NCI-H2196 treated with DMSO at 0.1 percent for 48 hours (cell line): Measurements from ENCODE around the gene LYPD6B.
A peak's percentile ranks its signal among the peaks of the same experiment; 100 is the strongest.

Experiments
- DNase-seq: peaks from one replicate; lab custom pipeline; 2025; ENCODE audit not compliant: unreplicated experiment; lab: John Stamatoyannopoulos, UW

Gene LYPD6B

GRCh38 chr2:149070681-149071320 is 32.3 kb downstream of the LYPD6B start:
- no peak for DNase-seq

- DNase-seq = no peak
Observed at GRCh38 chr2:149075105-149075504, 36.6 kb downstream of the LYPD6B start.

DNA sequence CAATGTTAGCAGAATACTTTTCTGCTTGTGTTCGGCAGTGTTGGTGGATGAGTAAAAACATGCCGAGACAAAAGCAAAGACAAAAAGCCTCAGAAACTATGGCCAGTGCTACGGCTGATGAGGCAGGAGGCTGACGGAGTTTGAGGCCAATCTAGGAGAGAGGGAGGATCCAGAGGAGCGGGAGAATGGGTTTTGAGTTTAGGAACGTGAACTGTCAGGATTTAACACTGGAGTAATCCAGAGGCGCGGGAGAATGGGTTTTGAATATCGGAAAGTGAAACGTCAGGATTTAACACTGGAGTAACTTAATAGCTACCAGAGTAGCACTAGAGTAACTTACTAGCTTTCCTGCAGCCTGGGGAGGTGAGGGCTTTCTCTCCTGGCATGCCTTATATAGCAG is 37.4 kb downstream of the LYPD6B start:
- DNase-seq = no peak

- no peak for DNase-seq
Observed at GRCh38 chr2:149076863-149077412, 38.4 kb downstream of the LYPD6B start.

DNA sequence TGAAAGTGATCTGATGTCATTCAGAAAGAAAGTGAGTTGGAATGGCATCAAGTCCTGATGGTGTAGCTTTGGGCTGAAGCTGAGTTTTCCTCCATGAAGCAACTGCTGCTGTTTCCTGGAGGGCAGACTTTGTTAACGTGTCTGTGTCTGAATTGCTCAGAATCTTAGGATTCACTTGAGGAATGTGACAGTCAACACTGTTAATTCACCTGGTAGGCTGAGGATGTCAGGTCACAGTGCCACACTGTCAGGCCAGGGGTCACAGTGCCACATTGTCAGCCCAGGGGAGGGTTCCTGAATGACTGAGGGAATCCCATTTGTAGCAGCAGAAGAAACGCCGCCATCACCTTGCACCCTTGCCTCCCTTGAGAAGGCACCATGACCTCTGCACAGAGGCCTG is 39.4 kb downstream of the LYPD6B start:
- no peak for DNase-seq

DNA sequence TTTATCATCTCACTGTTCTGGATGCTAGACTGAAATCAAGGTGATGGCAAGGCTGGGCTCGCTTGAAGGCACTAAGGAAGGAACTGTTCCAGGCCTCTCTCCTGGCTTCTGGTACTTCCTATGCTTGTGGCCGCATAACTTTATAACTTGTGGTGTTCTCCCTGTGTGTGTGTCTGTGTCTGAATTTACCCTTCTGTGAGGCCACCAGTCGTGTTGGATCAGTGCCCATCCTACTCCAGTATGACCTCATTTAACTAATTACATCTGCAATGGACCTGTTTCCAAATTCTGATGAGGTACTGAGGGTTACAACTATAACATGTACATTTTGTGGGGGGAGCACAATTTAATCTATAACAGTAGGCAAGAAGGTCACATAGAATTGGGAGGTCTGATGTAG is 41.6 kb downstream of the LYPD6B start:
- DNase-seq = no peak

DNA sequence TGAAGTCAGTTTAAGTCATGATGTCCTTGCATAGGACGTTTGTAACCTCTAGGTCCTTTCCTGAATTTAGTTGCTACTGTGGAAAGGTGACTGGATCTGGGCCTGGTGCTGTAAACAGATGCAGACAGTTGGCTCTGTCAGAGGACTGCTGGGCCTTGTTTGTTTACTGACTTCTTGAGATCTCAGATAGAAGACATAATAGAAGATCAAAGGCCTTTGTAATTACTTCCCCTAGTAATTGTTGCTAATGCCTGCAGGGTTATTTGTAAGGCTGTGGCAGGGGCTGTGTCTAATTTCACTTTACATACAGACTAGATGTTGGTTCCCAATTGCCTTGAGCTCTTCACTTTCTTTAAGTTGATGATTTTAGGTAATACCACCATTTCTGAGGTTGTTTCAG is 42.5 kb downstream of the LYPD6B start:
- DNase-seq = peak; percentile 53

DNA sequence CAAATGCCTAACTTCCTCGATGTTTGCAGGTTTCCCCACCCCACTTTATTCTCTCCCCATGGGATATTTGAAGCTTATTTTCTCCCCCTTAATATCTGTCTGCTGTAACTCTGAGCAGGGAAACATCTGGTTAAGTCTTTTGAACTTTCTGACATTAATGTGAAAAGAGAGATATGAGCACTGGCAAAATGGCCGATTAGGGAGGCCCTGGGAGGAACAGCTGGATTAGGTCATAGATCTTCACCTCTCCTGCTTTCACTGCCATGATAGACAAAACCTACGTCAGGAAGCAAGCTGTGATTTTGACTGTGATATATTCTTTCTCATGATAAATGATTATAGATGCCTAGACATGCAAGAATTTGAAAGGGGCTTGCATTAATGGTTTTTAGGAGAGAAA is 43.6 kb downstream of the LYPD6B start:
- no peak for DNase-seq

DNA sequence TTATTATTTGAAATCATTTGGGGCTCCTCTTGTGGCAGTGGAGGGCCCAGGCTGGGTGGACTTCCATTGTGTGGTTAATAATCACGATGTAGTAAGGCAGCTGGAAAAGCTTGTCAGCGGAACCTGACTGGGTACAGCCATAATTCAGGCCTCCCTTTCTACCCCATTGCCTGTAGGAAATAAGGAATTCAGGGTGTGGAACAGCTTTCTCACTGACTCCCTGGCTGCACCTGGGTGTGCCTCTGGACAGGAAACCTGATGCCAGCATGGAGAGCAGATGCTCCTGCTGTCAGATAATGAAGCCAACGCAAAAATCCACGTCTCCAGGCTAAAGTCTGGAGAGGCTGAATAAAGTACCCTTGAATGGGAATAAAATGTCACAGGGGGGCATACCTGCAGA is 44.2 kb downstream of the LYPD6B start:
- DNase-seq = peak; percentile 13

- no peak for DNase-seq
Observed at GRCh38 chr2:149084924-149085795, 46.7 kb downstream of the LYPD6B start.

- no peak for DNase-seq
Observed at GRCh38 chr2:149087751-149088150, 49.3 kb downstream of the LYPD6B start.

DNA sequence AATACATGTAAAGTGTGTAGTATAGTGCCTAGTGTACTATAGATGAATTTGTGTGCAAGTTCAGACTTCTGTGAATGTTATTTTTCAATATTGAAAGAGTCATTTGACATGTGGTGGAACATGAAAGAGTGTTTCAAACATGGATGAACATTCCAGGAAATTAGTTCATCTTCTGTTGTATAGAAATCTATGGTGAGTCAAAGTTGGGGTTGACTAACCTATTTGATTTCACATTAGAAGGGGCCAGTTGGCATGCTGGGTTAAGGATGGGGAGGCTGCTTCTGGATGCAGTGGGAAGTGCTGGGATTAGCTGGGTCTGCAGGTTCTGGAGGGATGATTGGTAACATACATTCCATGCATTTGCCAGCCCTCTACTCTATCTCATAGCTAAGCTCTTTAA is 50.6 kb downstream of the LYPD6B start:
- DNase-seq = no peak

DNA sequence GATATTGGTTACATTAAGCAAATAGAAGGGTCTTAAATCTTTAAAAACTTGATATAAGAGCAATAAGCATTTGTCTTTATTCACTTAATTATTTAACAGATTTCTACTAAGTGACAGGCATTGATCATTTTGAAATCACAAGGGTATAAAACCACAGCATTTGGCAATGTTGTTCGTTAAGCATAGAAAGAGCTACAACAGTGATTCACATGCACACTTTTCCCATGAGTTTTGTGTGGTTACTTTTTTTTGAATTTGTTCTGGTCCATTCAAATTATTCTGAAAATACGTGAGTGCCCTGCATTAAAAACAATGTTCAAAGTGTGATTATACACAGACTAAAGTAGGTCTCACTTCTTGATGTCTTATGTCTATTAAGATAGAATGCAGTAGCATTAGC is 52.2 kb downstream of the LYPD6B start:
- no peak for DNase-seq

DNA sequence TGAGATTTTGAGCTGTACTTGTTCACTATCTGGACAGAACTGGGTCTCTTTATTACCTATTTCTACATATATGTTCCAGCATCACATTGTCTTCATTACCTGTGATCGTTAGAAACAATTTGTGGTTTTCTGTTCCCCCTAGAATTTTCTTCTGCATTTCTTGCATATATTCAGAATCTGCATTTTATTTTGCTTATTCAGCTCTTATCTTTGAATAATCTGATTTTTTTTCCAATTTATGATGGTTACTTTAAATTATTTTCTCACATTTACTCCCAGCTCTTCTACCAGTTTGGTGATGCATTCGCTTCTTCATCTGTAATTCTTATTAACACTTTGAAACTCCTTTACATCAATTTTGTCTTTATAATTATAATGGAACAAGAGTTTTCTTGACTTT is 55.1 kb downstream of the LYPD6B start:
- no peak for DNase-seq

DNA sequence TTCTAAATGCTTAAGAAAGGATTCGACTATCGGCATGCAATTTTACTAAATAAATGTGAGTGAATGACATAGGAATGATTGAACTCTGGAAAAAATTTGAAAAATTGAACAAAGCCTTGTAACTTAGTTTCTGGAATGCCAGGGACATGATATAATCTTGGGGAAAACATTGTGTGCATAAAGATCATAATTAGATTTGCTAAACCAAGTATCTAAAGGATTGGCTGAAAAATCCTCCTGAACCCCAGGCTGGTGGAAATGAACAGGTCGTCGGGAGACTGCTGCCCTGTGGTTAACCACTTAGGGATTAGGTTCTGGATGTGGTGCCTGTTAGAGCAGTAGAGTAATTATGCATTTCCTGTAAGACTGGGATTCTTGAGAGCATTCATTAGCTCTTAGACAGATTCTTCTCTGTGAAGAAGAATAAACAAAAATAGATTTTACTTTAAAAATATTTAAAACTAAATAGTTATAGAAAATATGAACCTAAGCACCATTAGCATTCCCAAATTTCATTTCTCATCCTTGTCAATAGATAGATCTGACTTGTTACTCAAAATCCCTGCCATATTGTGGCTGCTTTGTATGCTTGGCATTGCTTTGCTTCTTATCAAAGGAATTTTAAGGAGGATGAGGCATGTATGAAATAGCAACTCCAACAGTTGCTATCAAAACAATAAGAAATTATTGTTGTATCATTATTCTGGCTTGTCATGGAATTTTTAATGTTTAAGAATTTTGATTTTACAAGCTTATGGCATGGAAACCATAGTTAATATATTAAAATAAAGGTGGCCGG is 55.9 kb downstream of the LYPD6B start:
- DNase-seq = no peak

DNA sequence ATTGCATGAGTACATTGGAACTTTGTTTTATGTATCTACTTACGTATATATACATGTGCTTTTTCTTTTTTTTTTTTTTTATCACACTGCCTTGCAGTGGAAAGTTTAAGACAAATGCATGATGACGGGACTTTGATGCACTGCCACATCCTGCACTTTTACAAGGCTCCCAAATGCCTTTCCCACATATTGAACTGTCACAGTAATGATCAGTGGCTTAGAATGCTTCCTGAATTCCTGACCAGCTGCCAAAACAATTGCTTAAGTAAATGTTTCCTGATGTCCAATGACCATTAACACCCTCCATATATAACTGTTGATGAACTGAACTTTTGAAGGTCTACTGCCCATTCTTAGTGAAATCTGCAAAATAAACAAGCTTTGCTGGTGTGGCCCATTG is 60.2 kb downstream of the LYPD6B start:
- DNase-seq = no peak

DNA sequence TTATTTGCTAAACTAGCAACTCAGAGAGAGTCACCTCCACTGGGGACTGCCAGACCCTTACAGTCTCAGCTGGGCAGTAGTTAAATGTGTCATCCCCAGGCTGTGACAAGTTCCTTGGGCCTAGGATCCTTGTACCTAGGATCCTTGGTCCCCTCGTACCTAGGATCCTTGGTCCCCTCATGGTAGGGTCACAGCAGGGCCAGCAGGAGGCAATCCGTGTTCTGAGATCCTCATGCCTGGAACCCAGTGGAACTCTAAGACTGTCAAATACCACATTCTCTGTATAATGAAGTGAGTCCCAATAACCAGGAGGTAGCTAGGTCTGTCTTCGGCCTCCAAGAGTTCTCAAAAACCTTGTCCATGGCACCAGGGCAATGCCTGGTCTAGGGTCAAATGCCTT is 60.8 kb downstream of the LYPD6B start:
- no peak for DNase-seq

DNA sequence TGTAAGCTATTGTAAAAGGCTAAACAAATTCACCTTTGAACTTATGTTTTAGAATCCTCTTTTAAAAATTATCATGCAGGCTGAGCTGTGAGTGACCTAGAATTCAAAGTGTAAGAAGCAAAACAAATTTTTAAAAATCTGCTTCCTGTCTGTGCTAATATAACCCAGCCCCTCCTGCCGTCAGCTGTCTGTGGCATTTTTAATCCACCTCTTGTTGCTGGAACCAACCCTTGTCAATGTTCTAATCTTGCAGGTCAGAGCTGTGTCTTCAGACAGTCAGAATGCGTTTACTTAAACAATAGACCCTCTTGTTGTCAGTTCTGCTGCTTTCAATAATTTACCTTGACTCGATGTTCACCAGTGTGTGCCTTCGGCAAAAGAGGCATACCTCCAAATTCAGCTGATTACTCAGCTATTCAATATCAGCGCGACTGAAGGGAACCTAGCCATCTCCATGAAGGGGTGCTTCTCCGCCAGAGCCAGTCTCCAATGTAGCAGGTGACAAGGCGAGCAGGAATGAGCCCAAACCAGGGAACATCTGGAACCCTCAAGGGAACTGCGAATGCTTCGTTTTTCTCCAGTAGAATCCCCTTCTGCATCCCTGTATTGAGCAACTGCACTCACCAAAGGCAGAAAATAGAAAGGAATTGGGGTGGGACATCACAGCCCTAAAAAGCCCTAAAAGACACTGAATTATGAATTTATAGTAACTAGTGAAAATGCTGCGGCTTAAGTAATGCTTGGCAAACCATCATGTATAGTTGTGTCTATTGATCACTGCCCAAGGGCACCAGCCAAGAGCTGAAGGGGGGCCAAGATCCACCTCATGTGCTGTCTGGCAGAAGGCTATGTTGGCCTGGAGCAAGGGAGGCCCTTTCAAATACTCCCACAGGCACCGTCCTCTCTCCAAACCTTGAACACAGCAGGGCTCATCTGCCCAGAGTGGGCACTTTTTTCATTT is 62.5 kb downstream of the LYPD6B start:
- no peak for DNase-seq

DNA sequence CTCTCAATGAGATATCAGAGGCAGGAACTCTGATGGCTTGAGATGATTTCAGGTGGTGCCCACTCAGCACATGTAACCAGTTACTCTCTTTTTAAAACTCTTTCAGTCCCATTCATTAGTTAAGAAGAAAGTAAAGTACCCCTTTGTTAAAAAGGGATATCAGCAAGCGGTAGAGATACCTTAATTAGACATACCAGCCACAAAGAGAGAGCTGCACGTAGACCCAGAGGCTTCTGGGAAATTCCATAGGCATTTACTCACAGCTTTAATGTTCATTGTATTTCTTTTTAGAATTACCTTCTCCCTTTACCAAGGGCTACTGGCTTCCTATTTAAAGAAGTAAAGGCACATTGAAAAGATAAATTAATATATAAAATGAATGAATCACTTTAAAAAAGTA is 63.3 kb downstream of the LYPD6B start:
- DNase-seq = no peak

DNA sequence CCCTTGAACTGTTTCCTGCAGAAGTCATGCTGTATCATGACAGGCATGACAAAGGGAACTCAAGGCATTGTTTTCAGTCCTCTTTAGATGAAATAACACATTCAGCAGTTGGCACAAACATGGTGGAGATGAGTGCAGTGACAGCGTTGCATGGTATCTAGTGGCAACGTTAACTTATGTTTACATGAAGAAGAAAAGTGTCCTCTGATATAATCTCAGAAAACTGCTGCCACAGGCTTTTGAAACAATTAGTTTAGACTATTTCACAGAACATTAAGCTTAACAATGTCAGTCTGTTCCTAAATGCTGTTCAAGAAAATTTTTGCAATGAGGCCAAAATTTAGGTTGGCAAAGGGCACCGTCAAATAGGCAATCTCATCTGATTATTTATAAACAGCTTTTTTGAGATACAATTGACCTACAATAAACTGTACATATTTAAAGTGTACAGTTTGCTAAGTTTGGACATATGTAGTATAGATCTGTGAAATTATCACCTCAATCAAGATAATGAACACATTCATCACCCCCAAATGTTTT is 64.7 kb downstream of the LYPD6B start:
- no peak for DNase-seq
